ENCODE data around the gene MVB12A. TPM values are rescaled to one million over a fixed set of nuclear protein-coding genes. Genes with fewer than 3 reads are reported as not detected.

MVB12A gene
- total and polyA plus RNA-seq, 2 donors (not counting 3 experiments of a cell fraction or from before 2014, with no cell fraction given) = 63.3 to 88.8 TPM

DNA sequence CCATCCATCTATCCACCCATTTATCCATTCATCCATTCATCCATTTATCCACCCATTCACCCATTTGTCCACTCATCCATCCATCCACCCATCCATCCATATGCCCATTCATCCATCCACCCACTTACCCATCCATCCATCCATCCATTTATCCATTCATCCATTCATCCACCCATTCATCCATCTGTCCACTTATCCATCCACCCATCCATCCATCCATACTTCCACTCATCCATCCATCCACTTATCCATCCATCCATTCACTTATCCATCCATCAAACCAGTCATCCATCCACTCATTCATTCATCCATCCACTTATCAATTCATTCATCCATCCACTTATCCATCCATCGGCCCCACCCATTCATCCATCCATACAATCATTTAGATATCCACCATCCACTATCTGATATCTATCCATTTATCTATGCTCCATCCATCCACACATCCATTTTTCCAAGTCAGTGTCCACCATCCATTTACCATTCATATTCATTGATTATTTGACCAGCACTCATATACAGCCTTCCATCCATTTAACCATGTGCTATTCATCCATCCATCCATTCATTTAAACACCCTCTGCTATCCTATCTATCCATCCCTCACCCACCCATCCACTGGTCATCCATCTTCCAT, 25.8 kb downstream of the MVB12A start:
- Histone ChIP-seq H3K27ac (ENCODE audit: insufficient read depth, low read depth, low read length) (no peak overlapping the region), H3K4me1 (ENCODE audit: control insufficient read depth, extremely low read depth, insufficient read depth, low read length) (no peaks in the 10 kb centered on the region), H3K9me3 (replicated peaks; ENCODE audit: control insufficient read depth, insufficient read depth, low read length) (no peaks in the 10 kb centered on the region), H3K4me3 (replicated peaks in 1 of 3; ENCODE audit: insufficient read depth in 1 of 3, low read depth in 1 of 3, low read length in 3 of 3) (no peak overlapping the region), H3K36me3 (ENCODE audit: control insufficient read depth in 2 of 2, extremely low read depth in 1 of 2, insufficient read depth in 2 of 2, low read length in 2 of 2) (no peaks in the 10 kb centered on the region), H3K79me2 (ENCODE audit: control insufficient read depth, insufficient read depth, low read length) (no peaks in the 10 kb centered on the region), H3K27me3 (ENCODE audit: control insufficient read depth in 2 of 2, insufficient read depth in 2 of 2, low read length in 2 of 2) (peaks cover 8 to 14% of the 10 kb centered on the region in 2 experiments), H4K20me1 (replicated peaks; ENCODE audit: control insufficient read depth, extremely low read depth, insufficient read depth, low read length) (no peaks in the 10 kb centered on the region), H3K9ac (replicated peaks; ENCODE audit: extremely low read depth, insufficient read depth, low read length) (no peak overlapping the region), H2AFZ (ENCODE audit: low read depth, low read length) (no peak overlapping the region), H3K9me1 (replicated peaks; ENCODE audit: control insufficient read depth, extremely low read depth, insufficient read depth, low read length) (no peaks in the 10 kb centered on the region), H3K4me2 (ENCODE audit: insufficient read depth, low read length) (no peak overlapping the region)
- ChIA-PET POLR2A (no interaction called here), CTCF (interaction anchor here (1.7 to 1.8 kb wide), 2 partner anchors 11 to 57 kb away, joined by 3 to 4 read pairs; no protein-coding TSS in a partner anchor)
- intact Hi-C loops (cut with micrococcal nuclease) (no loop called here), dilution Hi-C loops (cut with MboI; ENCODE audit: extremely low pct_ligation_motif_present, low sequenced_read_pairs) (no loop called here)
- FAIRE-seq = no peak
- no TSS peak for BruUV-seq (replicated peaks)
- TF ChIP-seq FOS (IDR thresholded peaks at IDR 0.05; ENCODE audit: borderline replicate concordance, insufficient read depth, low read length) = no peak
- DNase-seq (ENCODE audit: low read depth, low spot score) = no peak

DNA sequence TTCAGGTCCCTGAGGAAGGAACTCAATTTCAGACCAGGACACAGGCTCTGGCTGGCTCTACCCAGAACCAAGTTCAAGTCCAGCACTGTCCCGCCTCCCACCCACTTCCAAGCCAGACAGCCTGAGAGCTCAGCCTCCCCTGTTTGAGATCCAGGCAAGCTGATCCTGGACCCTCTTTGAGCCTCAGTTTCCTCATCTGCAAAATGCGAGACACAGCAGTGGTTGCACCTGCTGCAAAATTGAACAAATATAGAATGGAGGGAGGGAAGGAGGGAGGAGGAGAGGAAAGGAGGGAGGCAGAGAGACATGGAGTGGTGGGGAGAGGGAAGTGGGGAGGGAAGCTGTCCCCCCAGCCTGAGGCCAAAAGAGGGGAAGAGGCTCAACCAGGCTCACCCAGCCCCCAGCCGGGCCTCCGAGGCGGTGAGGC, 27.9 kb downstream of the MVB12A start:
- Histone ChIP-seq H3K4me2 (ENCODE audit: insufficient read depth, low read length) (no peak overlapping the region), H3K27ac (ENCODE audit: insufficient read depth, low read depth, low read length) (no peak overlapping the region), H3K9me1 (replicated peaks; ENCODE audit: control insufficient read depth, extremely low read depth, insufficient read depth, low read length) (no peaks in the 10 kb centered on the region), H3K4me3 (replicated peaks in 1 of 3; ENCODE audit: insufficient read depth in 1 of 3, low read depth in 1 of 3, low read length in 3 of 3) (no peak overlapping the region), H3K9ac (replicated peaks; ENCODE audit: extremely low read depth, insufficient read depth, low read length) (no peak overlapping the region), H3K36me3 (ENCODE audit: control insufficient read depth in 2 of 2, extremely low read depth in 1 of 2, insufficient read depth in 2 of 2, low read length in 2 of 2) (no peaks in the 10 kb centered on the region), H3K9me3 (replicated peaks; ENCODE audit: control insufficient read depth, insufficient read depth, low read length) (no peaks in the 10 kb centered on the region), H4K20me1 (replicated peaks; ENCODE audit: control insufficient read depth, extremely low read depth, insufficient read depth, low read length) (no peaks in the 10 kb centered on the region), H3K79me2 (ENCODE audit: control insufficient read depth, insufficient read depth, low read length) (no peaks in the 10 kb centered on the region), H3K27me3 (ENCODE audit: control insufficient read depth in 2 of 2, insufficient read depth in 2 of 2, low read length in 2 of 2) (peaks cover 8 to 14% of the 10 kb centered on the region in 2 experiments), H2AFZ (ENCODE audit: low read depth, low read length) (peak overlapping the region; percentile 61), H3K4me1 (ENCODE audit: control insufficient read depth, extremely low read depth, insufficient read depth, low read length) (no peaks in the 10 kb centered on the region)
- BruUV-seq (replicated peaks) = no TSS peak
- DNase-seq (ENCODE audit: low read depth, low spot score) (no peak), FAIRE-seq (no peak)
- no peak for TF ChIP-seq JUN (IDR thresholded peaks at IDR 0.05; ENCODE audit: borderline replicate concordance, insufficient read depth, insufficient read length, low read depth)
- no peak for TF ChIP-seq CTCF (IDR thresholded peaks at IDR 0.05; ENCODE audit: extremely low read depth in 1 of 2, insufficient read depth in 1 of 2, low read depth in 1 of 2, low read length in 2 of 2)
- TF ChIP-seq, protein P1, sequence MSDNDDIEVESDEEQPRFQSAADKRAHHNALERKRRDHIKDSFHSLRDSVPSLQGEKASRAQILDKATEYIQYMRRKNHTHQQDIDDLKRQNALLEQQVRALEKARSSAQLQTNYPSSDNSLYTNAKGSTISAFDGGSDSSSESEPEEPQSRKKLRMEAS (IDR thresholded peaks at IDR 0.05; ENCODE audit: insufficient read depth, insufficient read length) = no peak
- TF ChIP-seq FOS (IDR thresholded peaks at IDR 0.05; ENCODE audit: borderline replicate concordance, insufficient read depth, low read length) = no peak
- no peak for TF ChIP-seq GATA2 (IDR thresholded peaks at IDR 0.05; ENCODE audit: insufficient read depth, insufficient read length, low read depth, low read length)
- no peak for TF ChIP-seq POLR2A (IDR thresholded peaks at IDR 0.05; ENCODE audit: low read depth, low read length)
- TF ChIP-seq POLR2AphosphoS5 (IDR thresholded peaks at IDR 0.05; ENCODE audit: insufficient read depth, low read depth, low read length) = no peak
- TF ChIP-seq EZH2 (IDR thresholded peaks at IDR 0.05; ENCODE audit: borderline replicate concordance, low read depth, low read length, severe bottlenecking) = no peak
- TF ChIP-seq MYC (IDR thresholded peaks at IDR 0.05; ENCODE audit: low read depth, low read length) = no peak
- intact Hi-C loops (cut with micrococcal nuclease) = no loop called here
- dilution Hi-C loops (cut with MboI; ENCODE audit: extremely low pct_ligation_motif_present, low sequenced_read_pairs) = no loop called here
- POLR2A ChIA-PET = no interaction called here
- CTCF ChIA-PET = interaction anchor here (0.5 to 2.2 kb wide), 11 partner anchors 10 to 412 kb away, joined by 3 to 11 read pairs (median 4); partner anchors contain the start of genes MVB12A and RPL18A
